Heart left ventricle (tissue), 16 donors: Measurements from ENCODE around the gene DDX60. TPM values are rescaled to one million over a fixed set of nuclear protein-coding genes. Genes with fewer than 3 reads are reported as not detected.

Source experiments
- ATAC-seq, 4 donors: fragments of 200-7000 bp; cut with Tn5 transposase; one replicate each; pipeline ENCODE4 v1.9.1; 2020 to 2022; ENCODE audit warnings: moderate library complexity in 4 of 4, mild to moderate bottlenecking in 3 of 4, moderate number of reproducible peaks in 1 of 4
- DNase-seq, 5 donors: peaks; one replicate each; pipeline ENCODE4 v3.0.0-alpha.2; 2020
- H3K27ac ChIP-seq, 12 donors: fragments of 200-600 bp; sonication (generic) in 4 of 12; one replicate each; pipeline versions ENCODE4 v1.5.0 to v1.8.0; 2016 to 2022; ENCODE audit warnings: mild to moderate bottlenecking in 2 of 12
- H3K27me3 ChIP-seq, 9 donors: fragments of 200-600 bp; sonication (generic) in 2 of 9; one replicate each; pipeline versions ENCODE4 v1.5.1 to v1.8.0; 2016 to 2022; ENCODE audit warnings: mild to moderate bottlenecking in 3 of 9
- H3K36me3 ChIP-seq, 9 donors: fragments of 200-600 bp; sonication (generic) in 2 of 9; one replicate each; pipeline versions ENCODE4 v1.5.0 to v1.8.0; 2018 to 2022; ENCODE audit warnings: mild to moderate bottlenecking in 2 of 9
- H3K4me1 ChIP-seq, 12 donors: fragments of 200-600 bp; sonication (generic) in 4 of 12; one replicate each; pipeline versions ENCODE4 v1.5.0 to v1.8.0; 2016 to 2022; ENCODE audit warnings: mild to moderate bottlenecking in 3 of 12
- H3K4me3 ChIP-seq, 12 donors: fragments of 200-600 bp; sonication (generic) in 4 of 12; one replicate each; pipeline versions ENCODE4 v1.5.0 to v1.8.0; 2017 to 2022; ENCODE audit warnings: mild to moderate bottlenecking in 9 of 12, moderate library complexity in 4 of 12
- H3K9me3 ChIP-seq, 12 donors: fragments of 200-600 bp; sonication (generic) in 4 of 12; one replicate each; pipeline versions ENCODE4 v1.5.0 to v1.8.0; 2016 to 2022; ENCODE audit warnings: mild to moderate bottlenecking in 1 of 12
- CTCF ChIP-seq, 12 donors: fragments of 200-600 bp; sonication (generic) in 4 of 12; IDR thresholded peaks; one replicate each; pipeline versions ENCODE4 v1.5.0 to v1.8.0; 2018 to 2022; ENCODE audit warnings: antibody characterized with exemption in 12 of 12, mild to moderate bottlenecking in 5 of 12
- POLR2A ChIP-seq, 2 donors: fragments of 450-650 bp; IDR thresholded peaks; one replicate each; pipeline ENCODE4 v1.6.1; 2017; ENCODE audit warnings: antibody characterized with exemption in 2 of 2, mild to moderate bottlenecking in 2 of 2, moderate library complexity in 2 of 2
- WGBS, 4 donors: extraction: QIAGEN DNeasy Blood & Tissue Kit in 2 of 4; methylation state at CpG; one replicate each; pipeline versions ENCODE4 v1.1.5 to v1.1.7; 2013 to 2018; 5-methylcytosine and 5-hydroxymethylcytosine counted together
- intact Hi-C, 10 donors: fragments of 100-400 bp; cut with DNase I; formaldehyde crosslinking; loops; one replicate each; pipeline versions ENCODE4 v1.11.1 to v1.14.2; 2022
- polyA plus RNA-seq, 2 donors: library from polyadenylated mRNA; stranded (reverse); fragments of 200-250 nt; gene quantifications; one replicate each; pipeline ENCODE4 v1.2.3, GENCODE V29; 2013
- total RNA-seq, 9 donors: library from RNA; depleted of rRNA in 2 of 9; stranded (reverse); fragments of >200 nt in 2 of 9; fragmentation: NEBNext Ultra II Directional in 3 of 9; extraction: Animal tissue kit (Norgen Biotek cat#: 25700) in 3 of 9; gene quantifications; one replicate each; pipeline versions ENCODE4 v1.1.0 to v1.2.4, GENCODE V29; 2016 to 2023
- donor health status: ischemic (EF 13 %, LVEDD 7.1; RV severe dilation, severe dysfunction).
- donor health status: healthy with polysubstance abuse.
- donor health status: DM: no; HTN: yes; CAD: no.
- donor health status: DM: no; HTN: no; CAD: no.
- donor health status: ischemic (EF 25% LVEDD 6.9; RV normal size, moderate dysfunction).
- donor health status: ischemic (EF 25% LVEDD 5.7; RV mildly dilated, moderate dysfunction).
- donor health status: healthy.
- donor health status: DM: yes; HTN: yes; CAD: no.
- donor health status: ischemic (EF 35%, LVEDD 5.7; RV mildly dilated, moderate dysfunction).
- donor health status: nonischemic (EF 11% LVEDD 7.7; RV severe dilation, severe dysfunction).
- donor health status: DM: yes; HTN: yes; CAD: no.
- donor health status: PGD.
- donor health status: ischemic (EF 29% LVEDD 5.4; RV normal size, mild dysfunction).
- donor health status: nonischemic (EF 23%, LVEDD 6.1; RV moderate dilation, normal function).

DDX60 gene
- total and polyA plus RNA-seq, 11 donors = 1.4 to 27.2 (median 8.7) TPM

GRCh38 chr4:168188754-168189153 lies 129.8 kb downstream of the DDX60 start:
- Histone ChIP-seq H3K27me3 (no peaks in the 10 kb centered on the region), H3K4me3 (no peak overlapping the region), H3K9me3 (peaks cover 0 to 4% (median 0%) of the 10 kb centered on the region in 12 donors), H3K27ac (no peak overlapping the region), H3K36me3 (no peaks in the 10 kb centered on the region), H3K4me1 (peaks cover 0 to 5% (median 0%) of the 10 kb centered on the region in 12 donors)
- 66 to 86% (median 83%) methylated on average over 1 of the region's 1 CpG for WGBS, 4 donors
- no peak for DNase-seq
- TF ChIP-seq POLR2A (IDR thresholded peaks at IDR 0.05) (no peak), CTCF (IDR thresholded peaks at IDR 0.05) (no peak)
- ATAC-seq = no peak
- intact Hi-C loops = loop anchor here in 2 of 10 donors (10.0 kb wide), 2 partner anchors 326 to 736 kb away; no protein-coding TSS in a partner anchor

GRCh38 chr4:168183717-168184571 lies 134.6 kb downstream of the DDX60 start:
- DNase-seq (no peak), ATAC-seq (peak; percentile 32 to 52 (median 42))
- 19 to 25% (median 24%) methylated on average over 6 of the region's 6 CpGs for WGBS, 4 donors
- H3K36me3 ChIP-seq = no peaks in the 10 kb centered on the region
- intact Hi-C loops = loop anchor here in 2 of 10 donors (10.0 kb wide), 2 partner anchors 331 to 741 kb away; no protein-coding TSS in a partner anchor
- TF ChIP-seq POLR2A (IDR thresholded peaks at IDR 0.05) = no peak
- TF ChIP-seq CTCF (IDR thresholded peaks at IDR 0.05) = peak; percentile 36 to 67 (median 48)
- H3K27me3 ChIP-seq = no peaks in the 10 kb centered on the region
- H3K9me3 ChIP-seq = no peaks in the 10 kb centered on the region
- no peak overlapping the region for H3K4me3 ChIP-seq
- peaks cover 0 to 5% (median 0%) of the 10 kb centered on the region in 12 donors for H3K4me1 ChIP-seq
- H3K27ac ChIP-seq = peak overlapping the region in 4 of 12 donors; percentile 21 to 58 (median 33)

GRCh38 chr4:168177546-168178149 lies 140.9 kb downstream of the DDX60 start:
- no peaks in the 10 kb centered on the region for H3K27me3 ChIP-seq
- intact Hi-C loops = no loop called here
- TF ChIP-seq CTCF (IDR thresholded peaks at IDR 0.05) = no peak
- TF ChIP-seq POLR2A (IDR thresholded peaks at IDR 0.05) = no peak
- WGBS, 4 donors = 92 to 95% (median 94%) methylated on average over 5 of the region's 5 CpGs
- H3K4me3 ChIP-seq = no peak overlapping the region
- no peak for DNase-seq
- no peaks in the 10 kb centered on the region for H3K9me3 ChIP-seq
- no peaks in the 10 kb centered on the region for H3K36me3 ChIP-seq
- H3K4me1 ChIP-seq = no peaks in the 10 kb centered on the region
- H3K27ac ChIP-seq = no peak overlapping the region
- no peak for ATAC-seq

GRCh38 chr4:168174308-168174707 lies 144.2 kb downstream of the DDX60 start:
- no peaks in the 10 kb centered on the region for H3K9me3 ChIP-seq
- DNase-seq = no peak
- H3K36me3 ChIP-seq = no peaks in the 10 kb centered on the region
- H3K4me3 ChIP-seq = no peak overlapping the region
- H3K4me1 ChIP-seq = no peaks in the 10 kb centered on the region
- ATAC-seq = peak in 1 of 4 donors; percentile 22
- WGBS, 4 donors = 91 to 95% (median 92%) methylated on average over 4 to 6 of the region's 6 CpGs
- no peaks in the 10 kb centered on the region for H3K27me3 ChIP-seq
- H3K27ac ChIP-seq = no peak overlapping the region
- intact Hi-C loops = no loop called here
- TF ChIP-seq POLR2A (IDR thresholded peaks at IDR 0.05) = no peak
- no peak for TF ChIP-seq CTCF (IDR thresholded peaks at IDR 0.05)
